ENCODE data around the gene GBA2.

Gene GBA2

DNA sequence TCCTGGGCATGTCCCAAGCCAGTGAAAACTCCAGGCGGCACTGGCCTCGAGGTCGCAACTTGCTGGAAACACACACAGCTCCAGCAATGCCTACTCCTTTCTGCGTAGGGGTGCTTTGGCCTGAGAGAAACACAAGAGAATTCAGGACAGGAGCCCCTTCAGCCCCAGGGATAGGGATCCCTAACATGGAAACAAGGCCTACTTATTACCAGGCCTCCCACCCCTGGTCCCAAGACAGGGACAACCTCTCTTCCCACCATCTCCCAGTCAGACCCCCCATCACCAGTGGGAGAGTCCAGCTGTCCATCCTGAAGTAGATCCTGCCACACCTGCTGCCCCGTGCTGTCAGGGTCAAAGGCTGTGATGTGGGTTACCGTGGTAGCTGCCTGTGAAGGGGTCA, 8.8 kb downstream of the GBA2 start:
- H3K36me3 ChIP-seq (ENCODE audit: insufficient read depth, insufficient read length, low read length): peaks cover 97% of the 10 kb centered on the region
- H3K27me3 ChIP-seq (ENCODE audit: insufficient read depth, insufficient read length): no peaks in the 10 kb centered on the region
- H3K9ac ChIP-seq (ENCODE audit: insufficient read length, low read depth): no peak overlapping the region
- no peaks in the 10 kb centered on the region for H3K9me3 ChIP-seq (ENCODE audit: insufficient read depth, low read length)
- TF ChIP-seq YY1 (IDR thresholded peaks at IDR 0.05; ENCODE audit: insufficient read depth, insufficient read length): no peak
- TF ChIP-seq SUZ12 (IDR thresholded peaks at IDR 0.05; ENCODE audit: extremely low read depth, insufficient read depth, insufficient read length): no peak
- TF ChIP-seq ZNF274 (IDR thresholded peaks at IDR 0.05; ENCODE audit: low read depth, low read length): no peak
- H3K4me1 ChIP-seq (ENCODE audit: insufficient read depth, insufficient read length): peaks cover 13% of the 10 kb centered on the region
- no peak overlapping the region for H3K4me3 ChIP-seq (ENCODE audit: insufficient read length, low read depth)
- no peak for DNase-seq (ENCODE audit: low read depth, low spot score)

DNA sequence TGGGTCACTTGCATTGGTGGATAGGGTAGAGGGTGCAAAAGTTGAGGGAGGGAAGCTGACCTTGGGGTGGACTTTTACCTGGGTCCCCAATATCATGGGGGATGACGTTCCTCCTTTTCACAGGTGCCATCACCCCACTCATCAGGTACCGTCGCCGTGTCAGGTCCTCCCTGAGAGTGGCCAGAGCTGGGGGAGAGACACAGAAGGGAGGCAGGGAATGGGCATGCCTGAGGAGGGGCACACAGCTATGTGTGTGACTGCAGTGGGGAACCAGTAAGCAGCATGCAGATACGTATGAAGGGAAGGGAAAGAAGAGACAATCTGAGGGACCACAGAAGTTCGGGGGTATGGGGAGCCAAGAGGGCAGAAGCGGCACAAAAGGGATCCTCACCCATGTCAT, 10.1 kb downstream of the GBA2 start:
- no peak overlapping the region for H3K4me3 ChIP-seq (ENCODE audit: insufficient read length, low read depth)
- H3K9ac ChIP-seq (ENCODE audit: insufficient read length, low read depth): no peak overlapping the region
- H3K36me3 ChIP-seq (ENCODE audit: insufficient read depth, insufficient read length, low read length): peaks cover 96% of the 10 kb centered on the region
- no peaks in the 10 kb centered on the region for H3K9me3 ChIP-seq (ENCODE audit: insufficient read depth, low read length)
- peaks cover 10% of the 10 kb centered on the region for H3K4me1 ChIP-seq (ENCODE audit: insufficient read depth, insufficient read length)
- DNase-seq (ENCODE audit: low read depth, low spot score): no peak
- no peaks in the 10 kb centered on the region for H3K27me3 ChIP-seq (ENCODE audit: insufficient read depth, insufficient read length)
- TF ChIP-seq ZNF274 (IDR thresholded peaks at IDR 0.05; ENCODE audit: low read depth, low read length) (no peak), SUZ12 (IDR thresholded peaks at IDR 0.05; ENCODE audit: extremely low read depth, insufficient read depth, insufficient read length) (no peak), YY1 (IDR thresholded peaks at IDR 0.05; ENCODE audit: insufficient read depth, insufficient read length) (no peak)

DNA sequence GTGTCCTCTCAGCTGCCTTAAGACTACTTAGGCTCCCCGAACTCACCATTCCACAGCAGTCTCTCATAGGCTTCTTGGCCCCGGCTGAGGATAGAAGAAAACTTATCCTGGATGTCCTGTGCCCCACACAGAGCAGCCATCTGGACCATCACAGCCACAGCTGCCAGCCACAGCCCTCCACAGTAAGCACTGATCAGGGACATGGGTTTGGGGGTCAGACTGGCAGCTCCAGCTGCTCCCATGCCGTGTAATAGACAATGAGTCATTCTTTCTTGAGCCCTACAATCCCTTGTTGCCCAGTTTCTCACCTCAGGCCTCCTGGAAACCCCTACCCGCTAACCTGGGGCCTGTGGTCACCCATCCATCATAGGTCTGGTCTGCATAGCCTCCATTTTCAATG, 10.8 kb downstream of the GBA2 start:
- Histone ChIP-seq H3K9ac (ENCODE audit: insufficient read length, low read depth) (no peak overlapping the region), H3K4me3 (ENCODE audit: insufficient read length, low read depth) (no peak overlapping the region), H3K27me3 (ENCODE audit: insufficient read depth, insufficient read length) (no peaks in the 10 kb centered on the region), H3K36me3 (ENCODE audit: insufficient read depth, insufficient read length, low read length) (peaks cover 94% of the 10 kb centered on the region), H3K4me1 (ENCODE audit: insufficient read depth, insufficient read length) (peaks cover 10% of the 10 kb centered on the region), H3K9me3 (ENCODE audit: insufficient read depth, low read length) (no peaks in the 10 kb centered on the region)
- TF ChIP-seq YY1 (IDR thresholded peaks at IDR 0.05; ENCODE audit: insufficient read depth, insufficient read length) (no peak), SUZ12 (IDR thresholded peaks at IDR 0.05; ENCODE audit: extremely low read depth, insufficient read depth, insufficient read length) (no peak), ZNF274 (IDR thresholded peaks at IDR 0.05; ENCODE audit: low read depth, low read length) (no peak)
- DNase-seq (ENCODE audit: low read depth, low spot score): no peak

DNA sequence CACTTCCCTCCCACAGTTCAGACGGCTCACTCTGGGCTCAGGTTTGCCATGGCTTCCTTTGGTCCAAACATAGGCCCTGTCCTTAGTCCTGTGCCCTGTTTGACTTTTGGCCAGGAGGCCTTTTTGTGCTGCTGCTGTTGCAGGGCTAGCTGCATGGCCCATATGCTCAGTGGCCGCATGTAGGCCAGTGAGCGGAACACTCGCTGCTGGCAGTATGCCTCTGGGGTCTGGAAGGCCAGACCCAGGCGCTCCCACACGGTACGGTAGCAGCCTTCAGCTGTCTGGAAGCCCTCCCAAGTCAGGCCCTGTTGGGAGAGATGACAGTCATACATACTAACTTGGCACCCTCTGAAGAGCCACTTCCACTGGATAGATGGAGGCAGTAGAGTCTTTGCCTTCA, 11.9 kb downstream of the GBA2 start:
- Histone ChIP-seq H3K4me1 (ENCODE audit: insufficient read depth, insufficient read length) (peaks cover 10% of the 10 kb centered on the region), H3K27me3 (ENCODE audit: insufficient read depth, insufficient read length) (no peaks in the 10 kb centered on the region), H3K4me3 (ENCODE audit: insufficient read length, low read depth) (no peak overlapping the region), H3K36me3 (ENCODE audit: insufficient read depth, insufficient read length, low read length) (peaks cover 83% of the 10 kb centered on the region), H3K9ac (ENCODE audit: insufficient read length, low read depth) (no peak overlapping the region), H3K9me3 (ENCODE audit: insufficient read depth, low read length) (no peaks in the 10 kb centered on the region)
- TF ChIP-seq ZNF274 (IDR thresholded peaks at IDR 0.05; ENCODE audit: low read depth, low read length): no peak
- no peak for DNase-seq (ENCODE audit: low read depth, low spot score)

DNA sequence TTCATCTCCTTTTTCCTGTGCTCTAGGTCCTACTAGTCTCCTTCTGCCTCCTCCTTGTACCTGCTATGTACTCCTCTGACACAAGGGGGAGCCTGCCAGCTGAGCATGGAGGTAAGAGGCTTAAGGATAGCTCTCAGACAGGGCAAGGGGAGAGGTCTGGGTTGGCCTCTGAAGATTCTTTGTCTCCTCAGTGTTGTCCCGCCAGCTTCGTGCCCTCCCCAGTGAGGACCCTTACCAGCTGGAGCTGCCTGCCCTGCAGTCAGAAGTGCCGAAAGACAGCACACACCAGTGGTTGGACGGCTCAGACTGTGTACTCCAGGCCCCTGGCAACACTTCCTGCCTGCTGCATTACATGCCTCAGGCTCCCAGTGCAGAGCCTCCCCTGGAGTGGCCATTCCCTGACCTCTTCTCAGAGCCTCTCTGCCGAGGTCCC, 12.8 kb downstream of the GBA2 start:
- Histone ChIP-seq H3K9ac (ENCODE audit: insufficient read length, low read depth) (no peak overlapping the region), H3K4me3 (ENCODE audit: insufficient read length, low read depth) (no peak overlapping the region), H3K36me3 (ENCODE audit: insufficient read depth, insufficient read length, low read length) (peaks cover 75% of the 10 kb centered on the region), H3K4me1 (ENCODE audit: insufficient read depth, insufficient read length) (peaks cover 10% of the 10 kb centered on the region), H3K27me3 (ENCODE audit: insufficient read depth, insufficient read length) (no peaks in the 10 kb centered on the region), H3K9me3 (ENCODE audit: insufficient read depth, low read length) (no peaks in the 10 kb centered on the region)
- no peak for TF ChIP-seq ZNF274 (IDR thresholded peaks at IDR 0.05; ENCODE audit: low read depth, low read length)
- no peak for TF ChIP-seq YY1 (IDR thresholded peaks at IDR 0.05; ENCODE audit: insufficient read depth, insufficient read length)
- TF ChIP-seq SUZ12 (IDR thresholded peaks at IDR 0.05; ENCODE audit: extremely low read depth, insufficient read depth, insufficient read length): no peak
- peak; percentile 76 for DNase-seq (ENCODE audit: low read depth, low spot score)

DNA sequence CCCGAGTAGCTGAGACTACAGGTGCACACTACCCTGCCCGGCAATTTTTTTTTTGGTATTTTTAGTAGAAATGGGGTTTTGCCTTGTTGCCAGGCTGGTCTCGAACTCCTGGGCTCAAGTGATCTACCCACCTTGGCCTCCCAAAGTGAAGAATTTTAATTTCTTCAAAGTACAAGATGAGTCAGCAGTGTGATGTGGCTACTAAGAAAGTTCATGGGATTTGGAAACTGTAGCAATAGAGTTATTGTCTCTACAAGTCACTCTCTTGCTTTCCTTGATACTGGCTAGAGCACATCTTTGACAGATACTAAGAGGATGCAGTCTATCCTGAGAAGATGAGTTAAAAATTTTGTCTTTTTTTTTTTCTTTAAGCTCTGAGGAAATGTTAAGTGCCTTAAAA, 14.9 kb downstream of the GBA2 start:
- no peak for TF ChIP-seq SUZ12 (IDR thresholded peaks at IDR 0.05; ENCODE audit: extremely low read depth, insufficient read depth, insufficient read length)
- TF ChIP-seq YY1 (IDR thresholded peaks at IDR 0.05; ENCODE audit: insufficient read depth, insufficient read length): no peak
- TF ChIP-seq ZNF274 (IDR thresholded peaks at IDR 0.05; ENCODE audit: low read depth, low read length): no peak
- H3K4me1 ChIP-seq (ENCODE audit: insufficient read depth, insufficient read length): peaks cover 10% of the 10 kb centered on the region
- DNase-seq (ENCODE audit: low read depth, low spot score): no peak
- H3K27me3 ChIP-seq (ENCODE audit: insufficient read depth, insufficient read length): no peaks in the 10 kb centered on the region
- no peak overlapping the region for H3K4me3 ChIP-seq (ENCODE audit: insufficient read length, low read depth)
- no peak overlapping the region for H3K9ac ChIP-seq (ENCODE audit: insufficient read length, low read depth)
- H3K9me3 ChIP-seq (ENCODE audit: insufficient read depth, low read length): no peaks in the 10 kb centered on the region
- peaks cover 54% of the 10 kb centered on the region for H3K36me3 ChIP-seq (ENCODE audit: insufficient read depth, insufficient read length, low read length)

DNA sequence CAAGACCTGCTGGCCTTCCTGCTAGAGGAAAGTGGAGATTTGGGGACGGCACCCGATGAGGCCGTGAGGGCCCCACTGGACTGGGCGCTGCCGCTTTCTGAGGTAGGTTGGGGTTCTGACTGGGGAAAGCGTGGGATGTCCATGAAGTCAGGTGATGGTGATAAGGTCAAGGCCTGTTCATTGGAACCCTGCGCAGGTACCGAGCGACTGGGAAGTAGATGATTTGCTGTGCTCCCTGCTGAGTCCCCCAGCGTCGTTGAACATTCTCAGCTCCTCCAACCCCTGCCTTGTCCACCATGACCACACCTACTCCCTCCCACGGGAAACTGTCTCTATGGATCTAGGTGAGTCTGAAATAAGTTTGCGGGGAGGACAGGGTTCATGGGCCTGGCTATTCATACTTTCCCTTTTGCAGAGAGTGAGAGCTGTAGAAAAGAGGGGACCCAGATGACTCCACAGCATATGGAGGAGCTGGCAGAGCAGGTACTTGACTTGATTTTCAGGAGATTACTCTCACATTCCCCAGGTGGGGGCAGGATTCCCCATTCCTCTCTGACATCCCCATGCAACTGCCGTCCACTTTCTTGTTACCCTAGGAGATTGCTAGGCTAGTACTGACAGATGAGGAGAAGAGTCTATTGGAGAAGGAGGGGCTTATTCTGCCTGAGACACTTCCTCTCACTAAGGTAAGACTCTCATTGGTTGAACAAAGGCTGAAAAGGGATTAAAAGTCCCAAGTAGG, 16.1 kb downstream of the GBA2 start:
- TF ChIP-seq ZNF274 (IDR thresholded peaks at IDR 0.05; ENCODE audit: low read depth, low read length): no peak
- no peak for TF ChIP-seq YY1 (IDR thresholded peaks at IDR 0.05; ENCODE audit: insufficient read depth, insufficient read length)
- TF ChIP-seq SUZ12 (IDR thresholded peaks at IDR 0.05; ENCODE audit: extremely low read depth, insufficient read depth, insufficient read length): no peak
- Histone ChIP-seq H3K4me3 (ENCODE audit: insufficient read length, low read depth) (peak overlapping the region; percentile 92), H3K9me3 (ENCODE audit: insufficient read depth, low read length) (no peaks in the 10 kb centered on the region), H3K9ac (ENCODE audit: insufficient read length, low read depth) (peak overlapping the region; percentile 92), H3K36me3 (ENCODE audit: insufficient read depth, insufficient read length, low read length) (peaks cover 43% of the 10 kb centered on the region), H3K4me1 (ENCODE audit: insufficient read depth, insufficient read length) (peaks cover 10% of the 10 kb centered on the region), H3K27me3 (ENCODE audit: insufficient read depth, insufficient read length) (no peaks in the 10 kb centered on the region)
- peak; percentile 69 for DNase-seq (ENCODE audit: low read depth, low spot score)
